ENCODE measurements around the gene FGD3.

DNA sequence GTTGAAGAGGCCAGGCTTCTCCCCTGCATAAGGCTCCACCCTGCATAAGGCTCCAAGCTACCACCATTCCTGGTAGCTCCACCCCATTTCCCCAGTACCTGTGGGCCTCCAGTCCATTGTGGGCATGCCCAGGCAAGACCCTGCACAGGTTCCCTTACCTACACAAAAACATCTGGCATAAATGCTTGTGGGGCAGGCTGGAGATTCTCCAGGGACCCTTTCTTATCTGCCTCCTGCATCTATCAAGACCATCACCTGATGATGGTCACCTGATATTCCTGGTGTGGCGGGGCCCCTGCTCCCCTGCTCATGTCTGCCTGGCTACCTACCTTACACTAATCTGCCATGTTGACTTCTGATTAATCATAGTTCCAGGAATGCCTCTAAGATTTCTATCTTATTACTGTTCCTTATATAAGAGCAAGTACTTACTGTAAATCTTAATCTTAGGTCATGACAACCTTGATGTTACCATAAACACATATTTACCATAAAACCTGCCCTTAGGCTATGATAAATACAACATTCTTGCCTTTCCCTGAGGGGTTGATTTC is 41.0 kb downstream of the FGD3 start:
- TF ChIP-seq EZH2 (IDR thresholded peaks at IDR 0.05; ENCODE audit: borderline replicate concordance, low read depth, low read length, severe bottlenecking) = no peak
- TF ChIP-seq, protein P1, sequence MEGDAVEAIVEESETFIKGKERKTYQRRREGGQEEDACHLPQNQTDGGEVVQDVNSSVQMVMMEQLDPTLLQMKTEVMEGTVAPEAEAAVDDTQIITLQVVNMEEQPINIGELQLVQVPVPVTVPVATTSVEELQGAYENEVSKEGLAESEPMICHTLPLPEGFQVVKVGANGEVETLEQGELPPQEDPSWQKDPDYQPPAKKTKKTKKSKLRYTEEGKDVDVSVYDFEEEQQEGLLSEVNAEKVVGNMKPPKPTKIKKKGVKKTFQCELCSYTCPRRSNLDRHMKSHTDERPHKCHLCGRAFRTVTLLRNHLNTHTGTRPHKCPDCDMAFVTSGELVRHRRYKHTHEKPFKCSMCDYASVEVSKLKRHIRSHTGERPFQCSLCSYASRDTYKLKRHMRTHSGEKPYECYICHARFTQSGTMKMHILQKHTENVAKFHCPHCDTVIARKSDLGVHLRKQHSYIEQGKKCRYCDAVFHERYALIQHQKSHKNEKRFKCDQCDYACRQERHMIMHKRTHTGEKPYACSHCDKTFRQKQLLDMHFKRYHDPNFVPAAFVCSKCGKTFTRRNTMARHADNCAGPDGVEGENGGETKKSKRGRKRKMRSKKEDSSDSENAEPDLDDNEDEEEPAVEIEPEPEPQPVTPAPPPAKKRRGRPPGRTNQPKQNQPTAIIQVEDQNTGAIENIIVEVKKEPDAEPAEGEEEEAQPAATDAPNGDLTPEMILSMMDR (IDR thresholded peaks at IDR 0.05; ENCODE audit: borderline replicate concordance, extremely low read depth, low read length, poor library complexity, severe bottlenecking) = no peak
